ENCODE data around the gene ZIC1. TPM values are rescaled to one million over a fixed set of nuclear protein-coding genes. Genes with fewer than 3 reads are reported as not detected.

The ZIC1 gene
- total RNA-seq, 1 donor from 2014 or later, result not detected

GRCh38 chr3:147393261-147393942 is 15.8 kb upstream of the ZIC1 start:
- ATAC-seq (peak; percentile 18), DNase-seq (no peak)
- intact Hi-C loops (cut with micrococcal nuclease), result no loop called here

DNA sequence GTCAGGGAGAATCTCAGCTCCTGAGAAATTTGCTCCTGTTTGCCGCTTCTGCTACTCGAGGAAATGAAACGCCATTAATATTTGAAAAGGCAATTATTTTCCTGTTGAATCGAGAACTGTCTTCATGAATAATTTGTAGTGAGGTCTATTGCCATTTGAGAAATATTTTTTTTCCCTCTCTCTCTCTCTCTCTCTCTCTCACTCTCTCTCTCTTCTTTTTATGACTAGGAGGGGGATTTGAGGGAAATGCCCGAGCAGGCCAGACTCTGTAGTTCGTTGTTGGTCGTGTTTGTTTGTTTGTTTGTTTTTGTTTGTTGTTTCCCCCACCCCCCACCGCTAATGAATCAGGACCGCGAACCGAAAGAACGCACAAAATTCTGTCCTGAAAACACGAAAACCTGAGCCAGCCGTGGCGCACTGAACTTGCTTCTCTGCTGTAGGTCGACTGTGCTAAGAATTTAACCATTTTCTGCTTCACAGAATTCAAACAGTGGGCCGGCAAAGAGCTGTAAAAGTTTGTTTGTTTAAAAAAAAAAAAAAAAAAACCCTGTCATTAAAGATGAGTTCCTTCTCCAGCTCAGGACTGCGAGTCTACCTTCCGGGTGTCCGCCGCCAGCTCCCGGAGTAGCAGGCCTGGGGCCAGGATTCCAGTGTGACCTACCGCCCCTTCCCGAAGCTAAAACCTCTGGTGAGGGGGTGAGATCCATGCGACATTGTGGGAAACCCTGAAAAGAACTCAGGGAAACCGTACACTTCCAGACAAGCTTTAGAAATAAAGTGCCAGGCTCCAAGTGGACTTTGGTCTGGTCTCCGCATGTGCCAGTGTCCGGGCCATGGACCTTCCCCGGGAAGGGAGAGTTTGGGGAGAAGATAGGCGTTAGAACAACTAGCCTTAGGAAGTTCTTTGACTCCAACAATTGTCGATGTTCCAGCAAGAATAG is 15.0 kb upstream of the ZIC1 start:
- no peak for DNase-seq
- no peak for ATAC-seq
- intact Hi-C loops (cut with micrococcal nuclease), result no loop called here

GRCh38 chr3:147394884-147395225 is 14.3 kb upstream of the ZIC1 start:
- intact Hi-C loops (cut with micrococcal nuclease), result no loop called here
- DNase-seq (no peak), ATAC-seq (no peak)

GRCh38 chr3:147395899-147396711 is 13.1 kb upstream of the ZIC1 start:
- DNase-seq (no peak), ATAC-seq (no peak)
- intact Hi-C loops (cut with micrococcal nuclease), result no loop called here

GRCh38 chr3:147396712-147397046 is 12.5 kb upstream of the ZIC1 start:
- no peak for ATAC-seq
- intact Hi-C loops (cut with micrococcal nuclease), result no loop called here

DNA sequence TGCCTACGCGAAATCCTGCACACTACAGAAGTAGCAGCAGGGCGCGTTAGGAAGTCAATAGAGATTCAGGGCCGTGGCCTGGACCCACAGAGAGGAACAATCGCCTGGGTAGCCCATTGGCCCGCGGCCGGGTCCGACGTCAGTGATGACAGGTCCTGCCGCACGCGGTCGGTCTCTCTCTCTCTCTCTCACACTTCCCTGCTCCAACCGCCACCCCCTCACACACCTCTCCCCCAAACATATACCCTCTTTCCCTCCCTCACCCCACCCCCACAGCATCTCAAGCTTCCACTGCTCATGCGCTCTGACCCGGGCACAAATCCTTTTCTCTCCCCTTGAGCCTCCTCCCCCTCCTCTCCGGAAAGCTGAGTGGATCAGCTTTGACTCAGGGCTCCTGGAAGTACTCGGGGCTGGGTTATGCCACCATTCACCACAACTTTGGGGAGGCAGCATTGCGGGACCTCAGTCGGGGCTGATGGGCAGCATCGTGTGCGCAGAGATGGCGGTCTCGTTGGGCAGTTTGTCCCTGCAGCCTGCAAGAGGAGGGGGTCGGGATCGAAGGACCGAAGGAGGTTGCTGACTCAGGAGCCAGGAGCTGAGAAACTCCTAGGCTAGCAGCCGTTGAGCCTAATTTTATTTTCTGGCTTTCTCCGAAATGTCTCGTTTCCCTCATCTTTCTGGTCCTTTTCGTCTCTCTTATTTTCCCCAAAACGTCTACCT is 11.8 kb upstream of the ZIC1 start:
- DNase-seq (no peak), ATAC-seq (no peak)
- intact Hi-C loops (cut with micrococcal nuclease), result no loop called here

More at GRCh38 chr3:147396712-147397046, 12.5 kb upstream of the ZIC1 start:
- no peak for DNase-seq

DNA sequence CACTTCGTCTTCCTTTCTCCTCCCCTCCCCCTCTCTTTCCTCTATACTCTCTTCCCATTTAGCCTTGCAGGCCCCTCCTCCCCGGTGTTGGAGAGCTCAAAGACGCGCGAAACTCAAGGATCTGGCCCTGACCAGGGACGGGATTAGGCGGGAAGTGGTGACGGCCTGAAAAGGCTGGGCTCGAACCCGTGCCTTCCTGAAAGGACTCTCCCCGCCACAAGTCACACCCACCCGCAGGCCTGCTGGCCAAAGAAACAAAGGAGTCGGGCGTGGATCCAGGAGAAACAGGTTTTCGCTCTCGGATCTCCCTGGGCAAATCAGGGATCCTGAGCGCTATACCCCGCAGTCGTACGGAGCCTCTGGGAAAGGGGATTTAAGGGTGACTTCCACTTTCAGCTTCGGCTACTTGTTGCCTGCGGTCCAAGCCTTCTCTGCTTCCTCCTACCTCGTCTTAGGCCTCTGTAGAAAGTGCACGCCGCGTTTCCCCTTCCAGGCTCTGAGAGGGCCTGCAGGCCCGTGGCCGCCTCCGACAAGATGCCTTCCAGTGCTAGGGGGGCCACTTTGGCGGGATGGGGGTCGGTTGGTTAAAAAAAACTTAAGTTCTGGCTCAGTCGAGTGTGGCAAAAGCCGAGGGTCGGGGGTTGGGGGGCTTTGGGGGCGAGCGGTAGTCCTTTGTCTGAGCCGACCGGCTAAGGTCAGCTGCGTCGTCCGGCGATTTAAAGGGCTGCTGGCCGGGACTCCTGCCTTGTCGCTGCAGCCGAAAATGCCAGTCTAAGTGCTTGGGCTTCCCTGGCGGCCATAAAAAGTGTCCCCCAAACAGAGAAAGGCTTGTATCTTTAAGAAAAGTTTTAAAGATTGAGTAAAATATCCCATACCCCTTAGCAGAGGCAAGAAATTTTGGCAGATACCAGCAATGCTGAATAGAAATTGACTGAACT is 11.0 kb upstream of the ZIC1 start:
- DNase-seq (no peak), ATAC-seq (no peak)
- intact Hi-C loops (cut with micrococcal nuclease), result no loop called here

DNA sequence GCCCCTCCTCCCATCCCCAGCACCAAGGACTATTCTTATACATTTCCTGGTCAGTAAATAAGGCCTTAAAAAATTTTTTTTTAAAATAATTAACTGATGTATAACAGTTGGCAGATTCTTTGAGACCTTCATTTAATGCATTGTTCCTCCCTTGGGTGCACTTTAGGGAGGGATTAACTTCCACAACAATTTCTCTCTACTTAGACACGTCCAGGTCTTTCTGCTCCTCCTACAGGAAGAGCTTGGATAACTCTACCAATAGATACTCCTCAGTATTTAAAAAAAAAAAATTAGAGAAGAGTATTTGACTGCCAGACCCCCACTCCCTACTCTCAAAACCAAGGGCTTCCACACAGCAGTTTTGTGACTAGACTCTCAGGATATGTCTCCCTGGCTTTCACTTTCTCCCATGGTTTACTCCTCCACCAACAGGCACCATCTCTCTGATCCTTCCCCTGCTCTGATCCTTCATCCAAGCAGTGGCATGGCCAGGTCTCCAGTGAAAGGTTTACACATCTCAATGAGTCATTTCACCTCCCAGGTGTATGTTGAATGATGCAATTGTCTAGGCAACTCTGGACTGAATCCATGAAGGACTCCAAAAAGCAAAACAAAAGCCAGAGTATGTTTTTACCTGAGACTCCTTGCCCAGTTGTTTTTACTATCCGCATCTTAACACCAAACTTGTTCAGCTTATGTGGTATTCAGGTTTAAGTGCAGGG is 10.2 kb upstream of the ZIC1 start:
- intact Hi-C loops (cut with micrococcal nuclease), result no loop called here
- ATAC-seq, result no peak
- no peak for DNase-seq

DNA sequence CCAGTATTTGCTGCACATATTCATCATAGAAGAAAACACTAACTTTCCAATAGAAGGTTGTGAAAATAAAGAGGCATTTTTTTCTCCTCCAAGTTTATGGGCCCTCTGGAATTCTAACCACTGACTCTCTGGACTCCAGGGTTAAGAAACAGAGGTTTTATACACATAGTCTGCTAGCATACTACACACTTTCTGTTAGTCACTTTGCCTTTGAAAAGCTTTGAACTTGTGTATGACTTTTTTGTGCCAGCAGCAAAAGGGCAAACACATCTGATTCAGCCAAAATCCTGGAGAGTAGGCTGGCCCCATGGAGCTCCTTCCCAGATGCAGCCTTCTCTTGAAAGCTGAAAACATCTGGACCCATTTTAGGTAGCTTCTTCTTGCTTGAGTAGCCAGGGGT is 9.1 kb upstream of the ZIC1 start:
- ATAC-seq, result no peak
- DNase-seq, result no peak
- intact Hi-C loops (cut with micrococcal nuclease), result no loop called here

GRCh38 chr3:147400999-147401398 is 8.2 kb upstream of the ZIC1 start:
- no peak for ATAC-seq
- DNase-seq, result no peak
- intact Hi-C loops (cut with micrococcal nuclease), result no loop called here

DNA sequence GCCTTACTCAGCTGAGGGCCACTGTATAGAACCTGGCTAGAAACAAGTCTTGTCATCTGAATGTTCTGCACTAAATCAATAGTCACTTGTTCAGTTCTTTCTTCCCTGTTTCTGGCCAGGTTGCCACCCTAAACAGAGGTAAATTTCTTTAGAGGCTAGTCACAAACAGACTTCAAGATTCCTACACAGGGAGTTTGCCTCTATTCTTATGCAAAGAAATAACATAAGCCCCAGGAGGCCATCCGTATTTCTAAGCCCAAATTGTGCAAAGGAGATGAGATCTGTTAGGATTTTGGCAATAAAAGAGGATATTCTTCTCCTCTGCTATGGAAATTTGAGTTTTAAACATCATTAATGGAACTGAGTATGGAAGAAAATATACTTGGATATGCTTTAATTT is 7.7 kb upstream of the ZIC1 start:
- ATAC-seq (no peak), DNase-seq (no peak)
- intact Hi-C loops (cut with micrococcal nuclease), result no loop called here

DNA sequence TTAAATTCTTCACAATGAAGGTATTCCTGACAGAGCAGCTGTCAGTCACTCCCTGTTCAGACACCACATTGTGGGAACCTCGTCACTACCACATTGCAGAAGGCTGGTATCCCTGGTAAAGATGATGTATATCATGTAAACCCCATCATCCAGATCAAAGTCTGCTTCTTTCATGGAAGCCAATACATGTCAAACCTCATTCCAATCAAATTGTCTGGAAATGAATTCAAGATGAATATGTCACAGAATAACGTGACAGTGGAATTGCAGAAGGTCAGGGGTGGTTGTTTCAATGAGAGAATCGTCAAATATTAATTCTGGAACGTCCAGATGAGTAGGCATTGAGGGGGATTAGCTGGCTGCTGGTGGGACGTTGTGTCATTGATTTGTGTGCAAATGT is 7.0 kb upstream of the ZIC1 start:
- intact Hi-C loops (cut with micrococcal nuclease), result no loop called here
- ATAC-seq (no peak), DNase-seq (no peak)

GRCh38 chr3:147403511-147403910 is 5.7 kb upstream of the ZIC1 start:
- DNase-seq (no peak), ATAC-seq (no peak)
- intact Hi-C loops (cut with micrococcal nuclease), result no loop called here

DNA sequence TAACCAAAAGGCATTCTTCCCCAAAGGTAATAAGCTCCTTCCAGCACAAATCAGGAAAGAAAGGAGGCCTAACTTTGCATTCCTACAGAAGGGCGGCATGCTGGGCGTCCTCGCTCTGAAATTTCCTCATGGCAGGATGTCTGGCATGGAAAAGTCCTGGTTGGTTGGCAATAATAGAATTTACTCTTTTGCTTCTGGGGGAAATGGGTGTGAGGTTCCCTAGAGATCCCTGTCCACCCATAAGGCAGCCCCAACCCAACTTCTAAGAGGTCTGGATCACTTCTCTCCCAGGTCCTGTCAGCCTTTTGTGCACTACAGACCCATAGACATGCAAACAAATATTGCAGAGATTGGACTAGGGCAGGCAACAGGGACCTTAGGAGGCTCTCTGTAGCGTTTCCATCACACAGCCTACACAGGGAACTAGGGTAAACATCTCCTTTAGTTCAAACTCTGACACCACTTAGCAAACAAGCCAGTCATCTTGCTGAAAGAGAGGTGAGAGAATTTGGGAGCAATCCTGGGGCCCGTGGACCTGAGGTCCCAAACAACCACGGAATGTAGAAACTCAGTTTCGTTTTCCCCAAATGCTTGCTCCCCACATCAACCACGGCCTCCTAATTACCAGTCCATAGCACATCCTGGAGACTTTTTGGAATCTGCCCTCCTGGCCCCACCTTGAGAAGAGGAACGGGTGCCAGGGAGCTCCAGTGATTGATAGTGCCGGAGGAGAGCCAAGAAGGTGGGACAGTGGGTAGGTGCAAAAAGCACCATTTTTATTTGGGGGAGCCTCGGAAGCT is 5.0 kb upstream of the ZIC1 start:
- intact Hi-C loops (cut with micrococcal nuclease), result no loop called here
- ATAC-seq (no peak), DNase-seq (no peak)

DNA sequence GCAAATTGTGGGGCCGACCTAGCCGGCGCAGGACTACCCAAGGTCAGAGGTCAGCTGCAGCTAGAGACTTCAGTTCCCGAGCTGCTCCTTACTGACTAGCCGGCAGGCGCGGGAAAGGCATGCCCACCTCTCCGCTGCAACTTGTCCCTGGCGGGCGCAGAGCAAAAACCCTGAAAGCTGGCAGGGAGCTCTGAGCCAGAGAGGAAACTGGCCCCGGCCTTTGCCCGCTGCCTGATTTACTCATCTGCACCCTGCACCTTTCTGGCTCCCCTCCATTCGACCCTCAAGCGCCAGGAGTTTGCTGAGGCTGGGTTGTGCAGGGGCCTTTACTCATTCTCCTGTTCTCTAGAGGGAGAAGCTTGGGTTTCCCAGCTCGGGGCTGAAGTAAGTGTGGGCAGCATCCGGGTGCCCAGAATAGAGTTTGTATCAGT is 4.3 kb upstream of the ZIC1 start:
- DNase-seq, result no peak
- intact Hi-C loops (cut with micrococcal nuclease), result no loop called here
- no peak for ATAC-seq

- intact Hi-C loops (cut with micrococcal nuclease), result no loop called here
- DNase-seq (no peak), ATAC-seq (no peak)
These were observed 3.7 kb upstream of the ZIC1 start for GRCh38 chr3:147405231-147406027.

Data from left ventricle myocardium superior (tissue), 1 donor.